Activated CD8-positive, alpha-beta memory T cell treated with anti-CD3 and anti-CD28 coated beads for 4 hours (primary cell): ENCODE results near the gene RINT1.

Experiments used
- DNase-seq, 2 donors: peaks; one replicate each; pipeline ENCODE4 v3.0.0-alpha.2; 2020; ENCODE audit warnings: low read depth in 2 of 2

The RINT1 gene

GRCh38 chr7:105599551-105599950, 67.5 kb downstream of the RINT1 start:
- no peak for DNase-seq

- DNase-seq = no peak
Observed at GRCh38 chr7:105600720-105601550, 68.9 kb downstream of the RINT1 start.

GRCh38 chr7:105602325-105603305, 70.6 kb downstream of the RINT1 start:
- DNase-seq = no peak

GRCh38 chr7:105610165-105610930, 78.3 kb downstream of the RINT1 start:
- no peak for DNase-seq

- no peak for DNase-seq
Observed at GRCh38 chr7:105611856-105612775, 80.1 kb downstream of the RINT1 start.

GRCh38 chr7:105612806-105613205, 80.8 kb downstream of the RINT1 start:
- DNase-seq = no peak

GRCh38 chr7:105613611-105614330, 81.8 kb downstream of the RINT1 start:
- DNase-seq = no peak

GRCh38 chr7:105614341-105614840, 82.4 kb downstream of the RINT1 start:
- DNase-seq = no peak
